ENCODE measurements around the gene MATN1. TPM values are rescaled to one million over a fixed set of nuclear protein-coding genes. Genes with fewer than 3 reads are reported as not detected.

The MATN1 gene
- total and polyA plus RNA-seq, 12 donors: not detected

GRCh38 chr1:30698401-30698981 is 24.9 kb downstream of the MATN1 start:
- Histone ChIP-seq H3K4me1 (peaks cover 0 to 13% (median 0%) of the 10 kb centered on the region in 9 donors), H3K9me3 (no peaks in the 10 kb centered on the region), H3K36me3 (no peaks in the 10 kb centered on the region), H3K27me3 (peaks cover 0 to 6% (median 0%) of the 10 kb centered on the region in 7 donors), H3K4me3 (no peak overlapping the region), H3K27ac (no peak overlapping the region)
- 54 to 59% methylated on average over 17 of the region's 17 CpGs for WGBS, 2 donors
- no peak for ATAC-seq
- intact Hi-C loops (cut with DNase I): no loop called here
- TF ChIP-seq, protein P1, sequence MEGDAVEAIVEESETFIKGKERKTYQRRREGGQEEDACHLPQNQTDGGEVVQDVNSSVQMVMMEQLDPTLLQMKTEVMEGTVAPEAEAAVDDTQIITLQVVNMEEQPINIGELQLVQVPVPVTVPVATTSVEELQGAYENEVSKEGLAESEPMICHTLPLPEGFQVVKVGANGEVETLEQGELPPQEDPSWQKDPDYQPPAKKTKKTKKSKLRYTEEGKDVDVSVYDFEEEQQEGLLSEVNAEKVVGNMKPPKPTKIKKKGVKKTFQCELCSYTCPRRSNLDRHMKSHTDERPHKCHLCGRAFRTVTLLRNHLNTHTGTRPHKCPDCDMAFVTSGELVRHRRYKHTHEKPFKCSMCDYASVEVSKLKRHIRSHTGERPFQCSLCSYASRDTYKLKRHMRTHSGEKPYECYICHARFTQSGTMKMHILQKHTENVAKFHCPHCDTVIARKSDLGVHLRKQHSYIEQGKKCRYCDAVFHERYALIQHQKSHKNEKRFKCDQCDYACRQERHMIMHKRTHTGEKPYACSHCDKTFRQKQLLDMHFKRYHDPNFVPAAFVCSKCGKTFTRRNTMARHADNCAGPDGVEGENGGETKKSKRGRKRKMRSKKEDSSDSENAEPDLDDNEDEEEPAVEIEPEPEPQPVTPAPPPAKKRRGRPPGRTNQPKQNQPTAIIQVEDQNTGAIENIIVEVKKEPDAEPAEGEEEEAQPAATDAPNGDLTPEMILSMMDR (IDR thresholded peaks at IDR 0.05): no peak
- no peak for DNase-seq

DNA sequence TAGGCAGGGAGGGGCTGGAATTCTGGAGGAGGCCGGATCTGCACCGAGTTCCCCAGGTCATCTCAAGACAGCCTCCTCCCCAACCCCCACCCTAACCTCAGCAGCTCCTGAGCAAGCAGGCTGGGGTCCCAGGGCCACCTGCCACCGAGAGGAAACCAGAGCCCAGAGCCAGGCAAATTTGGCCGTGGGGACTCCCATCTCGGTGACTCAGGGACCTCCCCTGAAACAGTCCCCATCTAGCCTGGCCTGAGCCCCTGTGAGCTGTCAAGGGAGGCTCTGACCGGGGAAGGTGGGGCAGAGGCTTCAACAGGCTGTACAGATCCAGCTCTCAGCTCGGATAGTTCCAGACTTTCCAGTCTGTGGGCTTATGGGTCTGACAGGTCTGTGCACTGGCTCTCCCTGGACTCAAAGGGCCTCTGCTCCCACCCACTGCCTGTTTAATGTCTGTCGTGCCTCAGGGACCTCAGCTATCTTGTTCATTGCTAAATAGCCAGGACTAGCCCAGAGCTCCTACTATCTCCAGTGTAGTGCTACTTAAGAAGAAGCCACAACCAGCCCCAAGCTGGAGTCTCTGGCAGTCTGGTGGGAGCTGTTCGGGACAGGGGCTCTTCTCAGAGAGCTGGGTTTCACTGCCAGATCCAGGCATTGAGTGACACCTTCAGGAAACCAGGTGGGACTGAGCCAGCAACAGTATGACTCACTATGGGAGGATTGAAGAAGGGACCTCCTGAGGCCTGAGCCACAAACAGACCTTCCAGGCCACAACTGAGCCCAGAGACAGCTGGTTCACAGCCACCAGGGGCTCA is 25.6 kb downstream of the MATN1 start:
- Histone ChIP-seq H3K9me3 (no peaks in the 10 kb centered on the region), H3K27me3 (peaks cover 0 to 11% (median 0%) of the 10 kb centered on the region in 7 donors), H3K4me3 (no peak overlapping the region), H3K36me3 (no peaks in the 10 kb centered on the region), H3K27ac (no peak overlapping the region), H3K4me1 (peaks cover 0 to 13% (median 0%) of the 10 kb centered on the region in 9 donors)
- TF ChIP-seq, protein P1 (IDR thresholded peaks at IDR 0.05): no peak
- no peak for DNase-seq
- ATAC-seq: peak in 3 of 8 donors; percentile 11 to 45 (median 28)
- WGBS, 2 donors: 47 to 48% methylated on average over 9 of the region's 9 CpGs
- intact Hi-C loops (cut with DNase I): no loop called here

- Histone ChIP-seq H3K9me3 (no peaks in the 10 kb centered on the region), H3K27me3 (peaks cover 0 to 17% (median 4%) of the 10 kb centered on the region in 7 donors), H3K4me1 (peaks cover 0 to 13% (median 0%) of the 10 kb centered on the region in 9 donors), H3K36me3 (no peaks in the 10 kb centered on the region), H3K4me3 (no peak overlapping the region), H3K27ac (no peak overlapping the region)
- DNase-seq: no peak
- 87 to 90% methylated on average over 6 of the region's 6 CpGs for WGBS, 2 donors
- intact Hi-C loops (cut with DNase I): no loop called here
- ATAC-seq: no peak
- TF ChIP-seq, protein P1 (IDR thresholded peaks at IDR 0.05): no peak
Observed at GRCh38 chr1:30696831-30697230, 26.6 kb downstream of the MATN1 start.

GRCh38 chr1:30695439-30695841 is 27.9 kb downstream of the MATN1 start:
- DNase-seq (no peak), ATAC-seq (peak in 1 of 8 donors; percentile 15)
- no peak overlapping the region for H3K27ac ChIP-seq
- no peaks in the 10 kb centered on the region for H3K36me3 ChIP-seq
- peaks cover 0 to 22% (median 9%) of the 10 kb centered on the region in 7 donors for H3K27me3 ChIP-seq
- intact Hi-C loops (cut with DNase I): no loop called here
- WGBS, 2 donors: 49 to 60% methylated on average over 6 of the region's 6 CpGs
- H3K9me3 ChIP-seq: no peaks in the 10 kb centered on the region
- peaks cover 0 to 13% (median 0%) of the 10 kb centered on the region in 9 donors for H3K4me1 ChIP-seq
- TF ChIP-seq, protein P1 (IDR thresholded peaks at IDR 0.05): no peak
- no peak overlapping the region for H3K4me3 ChIP-seq
